PFSK-1 (cell line): ENCODE data around the gene ABCC1.

ENCODE experiments used
- FOXP2 ChIP-seq: optimal IDR thresholded peaks from 2 replicates; pipeline ENCODE3; 2011; ENCODE audit warnings: borderline replicate concordance, control low read depth, inconsistent platforms; ENCODE audit not compliant: insufficient read depth; ENCODE audit errors: extremely low read length, extremely low read depth
- POLR2AphosphoS5 ChIP-seq: IDR thresholded peaks from 2 replicates; pipeline ENCODE4 v1.6.1; 2012; ENCODE audit warnings: low read depth, mild to moderate bottlenecking, control low read depth, low read length, moderate library complexity
- REST ChIP-seq, 2 experiments: IDR thresholded peaks; 2 replicates each; pipeline versions ENCODE4 v1.6.1 to v1.8.0; 2011 to 2012; ENCODE audit warnings: low read depth in 2 of 2, low read length in 2 of 2, control low read depth in 1 of 2, inconsistent platforms in 1 of 2, mild to moderate bottlenecking in 1 of 2, moderate library complexity in 1 of 2; ENCODE audit not compliant: insufficient read depth in 1 of 2
- SIN3A ChIP-seq: IDR thresholded peaks from 2 replicates; pipeline ENCODE4 v1.6.1; 2012; ENCODE audit warnings: mild to moderate bottlenecking, low read length, moderate library complexity, borderline replicate concordance; ENCODE audit not compliant: insufficient read depth
- TAF1 ChIP-seq: IDR thresholded peaks from 2 replicates; pipeline ENCODE4 v1.6.1; 2012; ENCODE audit warnings: low read length, control low read depth, borderline replicate concordance; ENCODE audit not compliant: insufficient read depth

Gene ABCC1

GRCh38 chr16:16047761-16048160 lies 98.3 kb downstream of the ABCC1 start:
- no peak for TF ChIP-seq POLR2AphosphoS5
- TF ChIP-seq SIN3A = no peak
- TF ChIP-seq REST (IDR thresholded peaks at IDR 0.05; ENCODE audit: insufficient read depth in 1 of 2, low read depth in 2 of 2, low read length in 2 of 2) = no peak
- TF ChIP-seq TAF1 = no peak
- TF ChIP-seq FOXP2 = no peak

GRCh38 chr16:16048904-16049582 lies 99.6 kb downstream of the ABCC1 start:
- TF ChIP-seq FOXP2 = no peak
- TF ChIP-seq SIN3A = no peak

- no peak for TF ChIP-seq TAF1
- TF ChIP-seq SIN3A = no peak
- TF ChIP-seq POLR2AphosphoS5 = no peak
- TF ChIP-seq FOXP2 = no peak
- TF ChIP-seq REST (IDR thresholded peaks at IDR 0.05; ENCODE audit: insufficient read depth in 1 of 2, low read depth in 2 of 2, low read length in 2 of 2) = no peak
These were observed 100.7 kb downstream of the ABCC1 start for GRCh38 chr16:16050106-16050505.

GRCh38 chr16:16051132-16051531 lies 101.7 kb downstream of the ABCC1 start:
- TF ChIP-seq FOXP2 = no peak
- TF ChIP-seq POLR2AphosphoS5 = no peak

- TF ChIP-seq TAF1 (no peak), REST (IDR thresholded peaks at IDR 0.05; ENCODE audit: insufficient read depth in 1 of 2, low read depth in 2 of 2, low read length in 2 of 2) (no peak), SIN3A (no peak), POLR2AphosphoS5 (no peak), FOXP2 (no peak)
These were observed 103.5 kb downstream of the ABCC1 start for GRCh38 chr16:16052916-16053315.

GRCh38 chr16:16057102-16057501 lies 107.7 kb downstream of the ABCC1 start:
- TF ChIP-seq SIN3A (no peak), POLR2AphosphoS5 (no peak), REST (IDR thresholded peaks at IDR 0.05; ENCODE audit: insufficient read depth in 1 of 2, low read depth in 2 of 2, low read length in 2 of 2) (no peak), FOXP2 (no peak), TAF1 (no peak)
